SK-N-SH treated with all-trans-retinoic acid at 6 μM for 48 hours (cell line): ENCODE measurements around the gene RASA3.

ENCODE experiments used
- ATAC-seq: fragments of 200-7000 bp; cut with Tn5 transposase; 3 replicates; pipeline ENCODE4 v1.9.1; 2020; ENCODE audit warnings: mild to moderate bottlenecking, moderate library complexity
- ARNTL ChIP-seq: fragments of 450-650 bp; formaldehyde crosslinking; IDR thresholded peaks from 2 replicates; pipeline ENCODE4 v1.5.0; 2020; ENCODE audit warnings: low read depth, mild to moderate bottlenecking, moderate library complexity, borderline replicate concordance
- BACH2 ChIP-seq: fragments of 250-450 bp; sonication (Bioruptor Pico); IDR thresholded peaks from 2 replicates; pipeline ENCODE4 v1.9.0; 2021; ENCODE audit warnings: mild to moderate bottlenecking, borderline replicate concordance
- CSDC2 ChIP-seq: fragments of 250-450 bp; sonication (Bioruptor Pico); IDR thresholded peaks from 2 replicates; pipeline ENCODE4 v1.5.0; 2020; ENCODE audit warnings: mild to moderate bottlenecking, moderate library complexity
- ESRRG ChIP-seq: fragments of 250-450 bp; sonication (Bioruptor Pico); IDR thresholded peaks from 2 replicates; pipeline ENCODE4 v1.6.1; 2021; ENCODE audit warnings: mild to moderate bottlenecking
- ISL1 ChIP-seq: fragments of 250-450 bp; sonication (Bioruptor Pico); IDR thresholded peaks from 2 replicates; pipeline ENCODE4 v2.1.2; 2022; ENCODE audit warnings: mild to moderate bottlenecking, moderate library complexity
- PATZ1 ChIP-seq: fragments of 250-450 bp; sonication (Bioruptor Pico); IDR thresholded peaks from 2 replicates; pipeline ENCODE4 v1.8.0; 2020; ENCODE audit warnings: mild to moderate bottlenecking, moderate library complexity, borderline replicate concordance
- PPARA ChIP-seq: fragments of 250-450 bp; sonication (Bioruptor Pico); IDR thresholded peaks from 2 replicates; pipeline ENCODE4 v1.5.0; 2020; ENCODE audit warnings: mild to moderate bottlenecking, borderline replicate concordance
- RARB ChIP-seq: fragments of 250-450 bp; sonication (Bioruptor Pico); IDR thresholded peaks from 2 replicates; pipeline ENCODE4 v1.8.0; 2021; ENCODE audit warnings: mild to moderate bottlenecking, moderate library complexity
- TCF4 ChIP-seq: fragments of 250-450 bp; sonication (Bioruptor Pico); IDR thresholded peaks from 2 replicates; pipeline ENCODE4 v1.8.0; 2021; ENCODE audit warnings: mild to moderate bottlenecking, moderate library complexity, borderline replicate concordance
- ZC3H10 ChIP-seq: fragments of 250-450 bp; sonication (Bioruptor Pico); IDR thresholded peaks from 2 replicates; pipeline ENCODE4 v1.5.1; 2021; ENCODE audit warnings: mild to moderate bottlenecking, moderate library complexity
- ZFP3 ChIP-seq: fragments of 250-450 bp; sonication (Bioruptor Pico); IDR thresholded peaks from 2 replicates; pipeline ENCODE4 v1.5.0; 2020; ENCODE audit warnings: mild to moderate bottlenecking, moderate library complexity
- ZFP30 ChIP-seq: fragments of 450-650 bp; formaldehyde crosslinking; IDR thresholded peaks from 2 replicates; pipeline ENCODE4 v1.5.0; 2022; ENCODE audit warnings: mild to moderate bottlenecking, moderate library complexity
- ZNF565 ChIP-seq: fragments of 450-650 bp; formaldehyde crosslinking; conservative IDR thresholded peaks from 2 replicates; pipeline ENCODE4 v1.5.0; 2020; ENCODE audit warnings: low read depth, mild to moderate bottlenecking, moderate library complexity
- ZNF70 ChIP-seq: fragments of 450-650 bp; formaldehyde crosslinking; IDR thresholded peaks from 2 replicates; pipeline ENCODE4 v1.5.0; 2020; ENCODE audit warnings: mild to moderate bottlenecking, moderate library complexity
- ZNF8 ChIP-seq: fragments of 450-650 bp; formaldehyde crosslinking; IDR thresholded peaks from 2 replicates; pipeline ENCODE4 v1.5.0; 2020; ENCODE audit warnings: mild to moderate bottlenecking, moderate library complexity
- TF ChIP-seq, protein P1 (sequence below): fragments of 250-450 bp; sonication (Bioruptor Pico); IDR thresholded peaks from 2 replicates; pipeline ENCODE4 v1.5.1; 2020; ENCODE audit warnings: low read depth, mild to moderate bottlenecking, moderate library complexity
- TF ChIP-seq, protein P2 (sequence below): fragments of 250-450 bp; sonication (Bioruptor Pico); IDR thresholded peaks from 2 replicates; pipeline ENCODE4 v1.5.0; 2020; ENCODE audit warnings: mild to moderate bottlenecking, moderate library complexity
- TF ChIP-seq, protein P3 (sequence below): fragments of 250-450 bp; sonication (Bioruptor Pico); IDR thresholded peaks from 2 replicates; pipeline ENCODE4 v1.8.0; 2021; ENCODE audit warnings: low read depth, mild to moderate bottlenecking, moderate library complexity, borderline replicate concordance
- TF ChIP-seq, protein P4 (sequence below): fragments of 250-450 bp; sonication (Bioruptor Pico); IDR thresholded peaks from 2 replicates; pipeline ENCODE4 v1.5.1; 2021; ENCODE audit warnings: mild to moderate bottlenecking, moderate library complexity

Gene RASA3

DNA sequence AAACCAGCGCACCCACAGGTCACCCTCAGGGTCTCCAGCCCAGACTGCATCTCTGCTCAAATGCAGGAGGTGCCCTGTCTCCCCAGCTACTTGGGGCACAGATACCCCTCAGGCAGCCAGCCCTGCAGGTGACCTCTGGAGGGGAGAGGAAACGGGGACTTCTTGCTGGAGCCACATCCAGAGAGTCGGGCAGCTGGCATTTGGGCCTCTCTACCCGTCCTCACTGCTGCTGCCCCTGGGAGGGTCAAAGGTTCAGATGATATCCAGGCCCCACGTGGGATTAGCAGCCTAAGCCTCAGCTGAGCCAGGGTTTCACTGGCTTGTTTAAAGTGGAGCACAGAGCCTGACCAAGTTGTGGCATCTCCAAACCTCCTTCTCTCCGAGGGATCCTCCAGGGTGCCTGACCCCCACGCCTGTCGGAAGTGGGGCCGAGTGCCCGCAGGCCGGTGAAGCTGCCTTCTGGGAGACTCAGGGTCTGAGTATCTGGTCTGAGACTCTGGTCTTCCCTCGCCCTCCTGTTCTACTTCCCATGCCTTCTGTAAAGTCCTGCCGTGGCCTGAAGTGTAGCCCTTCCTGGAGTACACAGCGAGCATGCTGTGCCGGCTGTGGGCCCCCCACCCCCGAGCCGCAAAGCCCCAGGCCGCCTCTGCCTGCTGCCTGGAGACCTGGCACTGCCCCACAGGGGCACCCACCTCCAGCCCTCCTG is 2.1 kb downstream of the RASA3 start:
- no peak; the same call in 2 of the 3 replicates for ATAC-seq
- TF ChIP-seq, protein P1, sequence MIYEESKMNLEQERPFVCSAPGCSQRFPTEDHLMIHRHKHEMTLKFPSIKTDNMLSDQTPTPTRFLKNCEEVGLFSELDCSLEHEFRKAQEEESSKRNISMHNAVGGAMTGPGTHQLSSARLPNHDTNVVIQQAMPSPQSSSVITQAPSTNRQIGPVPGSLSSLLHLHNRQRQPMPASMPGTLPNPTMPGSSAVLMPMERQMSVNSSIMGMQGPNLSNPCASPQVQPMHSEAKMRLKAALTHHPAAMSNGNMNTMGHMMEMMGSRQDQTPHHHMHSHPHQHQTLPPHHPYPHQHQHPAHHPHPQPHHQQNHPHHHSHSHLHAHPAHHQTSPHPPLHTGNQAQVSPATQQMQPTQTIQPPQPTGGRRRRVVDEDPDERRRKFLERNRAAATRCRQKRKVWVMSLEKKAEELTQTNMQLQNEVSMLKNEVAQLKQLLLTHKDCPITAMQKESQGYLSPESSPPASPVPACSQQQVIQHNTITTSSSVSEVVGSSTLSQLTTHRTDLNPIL (CRISPR knock-in tag): no peak
- TF ChIP-seq, protein P2, sequence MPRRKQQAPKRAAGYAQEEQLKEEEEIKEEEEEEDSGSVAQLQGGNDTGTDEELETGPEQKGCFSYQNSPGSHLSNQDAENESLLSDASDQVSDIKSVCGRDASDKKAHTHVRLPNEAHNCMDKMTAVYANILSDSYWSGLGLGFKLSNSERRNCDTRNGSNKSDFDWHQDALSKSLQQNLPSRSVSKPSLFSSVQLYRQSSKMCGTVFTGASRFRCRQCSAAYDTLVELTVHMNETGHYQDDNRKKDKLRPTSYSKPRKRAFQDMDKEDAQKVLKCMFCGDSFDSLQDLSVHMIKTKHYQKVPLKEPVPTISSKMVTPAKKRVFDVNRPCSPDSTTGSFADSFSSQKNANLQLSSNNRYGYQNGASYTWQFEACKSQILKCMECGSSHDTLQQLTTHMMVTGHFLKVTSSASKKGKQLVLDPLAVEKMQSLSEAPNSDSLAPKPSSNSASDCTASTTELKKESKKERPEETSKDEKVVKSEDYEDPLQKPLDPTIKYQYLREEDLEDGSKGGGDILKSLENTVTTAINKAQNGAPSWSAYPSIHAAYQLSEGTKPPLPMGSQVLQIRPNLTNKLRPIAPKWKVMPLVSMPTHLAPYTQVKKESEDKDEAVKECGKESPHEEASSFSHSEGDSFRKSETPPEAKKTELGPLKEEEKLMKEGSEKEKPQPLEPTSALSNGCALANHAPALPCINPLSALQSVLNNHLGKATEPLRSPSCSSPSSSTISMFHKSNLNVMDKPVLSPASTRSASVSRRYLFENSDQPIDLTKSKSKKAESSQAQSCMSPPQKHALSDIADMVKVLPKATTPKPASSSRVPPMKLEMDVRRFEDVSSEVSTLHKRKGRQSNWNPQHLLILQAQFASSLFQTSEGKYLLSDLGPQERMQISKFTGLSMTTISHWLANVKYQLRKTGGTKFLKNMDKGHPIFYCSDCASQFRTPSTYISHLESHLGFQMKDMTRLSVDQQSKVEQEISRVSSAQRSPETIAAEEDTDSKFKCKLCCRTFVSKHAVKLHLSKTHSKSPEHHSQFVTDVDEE: no peak
- TF ChIP-seq ZC3H10 (CRISPR knock-in tag) (no peak), ZNF565 (CRISPR knock-in tag) (no peak), PATZ1 (no peak)
- TF ChIP-seq, protein P3, sequence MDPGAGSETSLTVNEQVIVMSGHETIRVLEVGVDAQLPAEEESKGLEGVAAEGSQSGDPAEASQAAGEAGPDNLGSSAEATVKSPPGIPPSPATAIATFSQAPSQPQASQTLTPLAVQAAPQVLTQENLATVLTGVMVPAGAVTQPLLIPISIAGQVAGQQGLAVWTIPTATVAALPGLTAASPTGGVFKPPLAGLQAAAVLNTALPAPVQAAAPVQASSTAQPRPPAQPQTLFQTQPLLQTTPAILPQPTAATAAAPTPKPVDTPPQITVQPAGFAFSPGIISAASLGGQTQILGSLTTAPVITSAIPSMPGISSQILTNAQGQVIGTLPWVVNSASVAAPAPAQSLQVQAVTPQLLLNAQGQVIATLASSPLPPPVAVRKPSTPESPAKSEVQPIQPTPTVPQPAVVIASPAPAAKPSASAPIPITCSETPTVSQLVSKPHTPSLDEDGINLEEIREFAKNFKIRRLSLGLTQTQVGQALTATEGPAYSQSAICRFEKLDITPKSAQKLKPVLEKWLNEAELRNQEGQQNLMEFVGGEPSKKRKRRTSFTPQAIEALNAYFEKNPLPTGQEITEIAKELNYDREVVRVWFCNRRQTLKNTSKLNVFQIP (CRISPR knock-in tag): no peak

- no peak for ATAC-seq
- TF ChIP-seq ESRRG (CRISPR knock-in tag) (no peak), PATZ1 (no peak), ZNF8 (CRISPR knock-in tag) (no peak), RARB (CRISPR knock-in tag) (no peak), BACH2 (CRISPR knock-in tag) (no peak), TCF4 (no peak), ZFP30 (CRISPR knock-in tag) (no peak), CSDC2 (CRISPR knock-in tag) (no peak), PPARA (no peak), ZFP3 (no peak), ZC3H10 (CRISPR knock-in tag) (no peak), ZNF565 (CRISPR knock-in tag) (no peak), ARNTL (CRISPR knock-in tag) (no peak), ISL1 (CRISPR knock-in tag) (no peak), ZNF70 (CRISPR knock-in tag) (no peak)
- TF ChIP-seq, protein P2: no peak
- TF ChIP-seq, protein P1 (CRISPR knock-in tag): no peak
- TF ChIP-seq, protein P4, sequence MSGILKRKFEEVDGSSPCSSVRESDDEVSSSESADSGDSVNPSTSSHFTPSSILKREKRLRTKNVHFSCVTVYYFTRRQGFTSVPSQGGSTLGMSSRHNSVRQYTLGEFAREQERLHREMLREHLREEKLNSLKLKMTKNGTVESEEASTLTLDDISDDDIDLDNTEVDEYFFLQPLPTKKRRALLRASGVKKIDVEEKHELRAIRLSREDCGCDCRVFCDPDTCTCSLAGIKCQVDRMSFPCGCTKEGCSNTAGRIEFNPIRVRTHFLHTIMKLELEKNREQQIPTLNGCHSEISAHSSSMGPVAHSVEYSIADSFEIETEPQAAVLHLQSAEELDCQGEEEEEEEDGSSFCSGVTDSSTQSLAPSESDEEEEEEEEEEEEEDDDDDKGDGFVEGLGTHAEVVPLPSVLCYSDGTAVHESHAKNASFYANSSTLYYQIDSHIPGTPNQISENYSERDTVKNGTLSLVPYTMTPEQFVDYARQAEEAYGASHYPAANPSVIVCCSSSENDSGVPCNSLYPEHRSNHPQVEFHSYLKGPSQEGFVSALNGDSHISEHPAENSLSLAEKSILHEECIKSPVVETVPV (CRISPR knock-in tag): no peak
Observed at GRCh38 chr13:114129649-114130062, 2.8 kb downstream of the RASA3 start.
